Activated CD8-positive, alpha-beta T cell treated with anti-CD3 and anti-CD28 coated beads, Interleukin-2, amount 10 ng/mL, durations not matched to agents 7 days and 5 days (primary cell): Measurements from ENCODE around the gene SPATS2L. TPM values are rescaled to one million over a fixed set of nuclear protein-coding genes. Genes with fewer than 3 reads are reported as not detected.
A peak's percentile ranks its signal among the peaks of the same experiment; 100 is the strongest.

Experiments
- ATAC-seq: fragments of 150-1000 bp; cut with Tn5 transposase; one replicate; pipeline ENCODE4 v1.10.0; 2021; ENCODE audit warnings: moderate library complexity
- CTCF ChIA-PET: fragments of 350-600 bp; sonication (Branson Sonifier 250); formaldehyde crosslinking; loops from one replicate; lab custom pipeline; 2021; ENCODE audit warnings: antibody characterized with exemption; lab: Charles Lee
- POLR2A ChIA-PET: fragments of 350-600 bp; sonication (Branson Sonifier 250); formaldehyde crosslinking; loops from one replicate; lab custom pipeline; 2021; ENCODE audit warnings: antibody characterized with exemption; lab: Charles Lee
- DNase-seq: peaks from one replicate; pipeline ENCODE4 v3.0.0-alpha.2; 2020
- H3K27ac Mint-ChIP-seq: one replicate; pipeline ENCODE4 v1.8.0; 2021; ENCODE audit warnings: mild to moderate bottlenecking, mixed read lengths
- H3K27me3 Mint-ChIP-seq: one replicate; pipeline ENCODE4 v1.8.0; 2021; ENCODE audit warnings: low read depth, mixed read lengths
- H3K36me3 Mint-ChIP-seq: one replicate; pipeline ENCODE4 v1.8.0; 2021; ENCODE audit warnings: low read depth, mixed read lengths
- H3K4me1 Mint-ChIP-seq: one replicate; pipeline ENCODE4 v1.8.0; 2021; ENCODE audit warnings: low read depth, mixed read lengths
- H3K4me3 Mint-ChIP-seq: one replicate; pipeline ENCODE4 v1.8.0; 2021; ENCODE audit warnings: mild to moderate bottlenecking, mixed read lengths
- H3K9me3 Mint-ChIP-seq: one replicate; pipeline ENCODE4 v1.8.0; 2022; ENCODE audit warnings: mixed read lengths; ENCODE audit not compliant: insufficient read depth
- total RNA-seq, 2 experiments: library from RNA; stranded (reverse); gene quantifications; one replicate each; pipeline ENCODE4 v1.2.3, GENCODE V29; 2021

SPATS2L gene
- total RNA-seq, 2 experiments from 2014 or later = 45.5 to 46.5 TPM

DNA sequence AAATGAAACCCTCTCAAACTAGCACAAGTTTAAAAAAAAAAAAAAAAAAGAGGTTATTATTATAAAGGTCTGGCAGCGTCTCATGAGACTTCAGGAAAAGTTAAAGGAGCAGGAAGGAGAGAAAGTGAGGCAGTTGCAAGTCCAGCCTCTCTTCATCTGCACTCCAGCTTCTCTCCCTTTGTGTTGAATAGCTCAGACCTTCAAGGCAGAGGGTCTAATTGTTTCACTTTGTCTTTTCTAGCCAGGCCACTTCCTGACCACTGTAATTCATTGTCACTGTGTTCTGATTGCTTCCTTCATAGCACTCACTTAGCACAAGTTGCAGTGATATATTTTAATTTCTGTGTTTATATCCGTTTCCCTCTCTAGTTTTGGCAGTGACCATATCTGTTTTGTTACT, 99.9 kb downstream of the SPATS2L start:
- Mint-ChIP-seq H3K27me3 (no peaks in the 10 kb centered on the region), H3K36me3 (peaks cover 26% of the 10 kb centered on the region), H3K27ac (peak overlapping the region; percentile 49), H3K4me3 (no peak overlapping the region), H3K9me3 (no peaks in the 10 kb centered on the region), H3K4me1 (peaks cover 43% of the 10 kb centered on the region)
- DNase-seq = no peak
- peak; percentile 40 for ATAC-seq
- CTCF ChIA-PET = interaction anchor here (1.2 to 2.0 kb wide), 6 partner anchors 10 to 100 kb away, joined by 3 to 7 read pairs (median 3); partner anchors contain the start of gene SPATS2L
- POLR2A ChIA-PET = interaction anchor here (1.0 kb wide), 1 partner anchor 52 kb away, joined by 5 read pairs; no protein-coding TSS in a partner anchor

- Mint-ChIP-seq H3K9me3 (no peaks in the 10 kb centered on the region), H3K4me3 (no peak overlapping the region), H3K4me1 (peaks cover 43% of the 10 kb centered on the region), H3K36me3 (peaks cover 33% of the 10 kb centered on the region), H3K27ac (peak overlapping the region; percentile 40), H3K27me3 (no peaks in the 10 kb centered on the region)
- CTCF ChIA-PET = interaction anchor here (1.0 to 1.4 kb wide), 2 partner anchors 25 to 32 kb away, joined by 3 read pairs; no protein-coding TSS in a partner anchor
- DNase-seq (no peak), ATAC-seq (no peak)
- POLR2A ChIA-PET = interaction anchor here (1.3 kb wide), 1 partner anchor 60 kb away, joined by 5 read pairs; no protein-coding TSS in a partner anchor
These were observed 102.2 kb downstream of the SPATS2L start for GRCh38 chr2:200408428-200409316.

- no peaks in the 10 kb centered on the region for H3K9me3 Mint-ChIP-seq
- DNase-seq = no peak
- H3K4me1 Mint-ChIP-seq = peaks cover 27% of the 10 kb centered on the region
- no peak overlapping the region for H3K27ac Mint-ChIP-seq
- POLR2A ChIA-PET = no interaction called here
- ATAC-seq = no peak
- CTCF ChIA-PET = no interaction called here
- H3K4me3 Mint-ChIP-seq = no peak overlapping the region
- peaks cover 25% of the 10 kb centered on the region for H3K36me3 Mint-ChIP-seq
- no peaks in the 10 kb centered on the region for H3K27me3 Mint-ChIP-seq
These were observed 105.3 kb downstream of the SPATS2L start for GRCh38 chr2:200411831-200412230.

- Mint-ChIP-seq H3K27me3 (no peaks in the 10 kb centered on the region), H3K4me1 (peaks cover 8% of the 10 kb centered on the region), H3K36me3 (peaks cover 27% of the 10 kb centered on the region), H3K4me3 (no peak overlapping the region), H3K9me3 (no peaks in the 10 kb centered on the region), H3K27ac (no peak overlapping the region)
- CTCF ChIA-PET = interaction anchor here (1.2 kb wide), 1 partner anchor 11 kb away, joined by 3 read pairs; no protein-coding TSS in a partner anchor
- DNase-seq (no peak), ATAC-seq (no peak)
- POLR2A ChIA-PET = no interaction called here
These were observed 107.9 kb downstream of the SPATS2L start for GRCh38 chr2:200414367-200414766.

- no peak overlapping the region for H3K4me3 Mint-ChIP-seq
- H3K27me3 Mint-ChIP-seq = no peaks in the 10 kb centered on the region
- ATAC-seq (no peak), DNase-seq (no peak)
- H3K27ac Mint-ChIP-seq = no peak overlapping the region
- no peaks in the 10 kb centered on the region for H3K9me3 Mint-ChIP-seq
- H3K36me3 Mint-ChIP-seq = peaks cover 32% of the 10 kb centered on the region
- peaks cover 3% of the 10 kb centered on the region for H3K4me1 Mint-ChIP-seq
- ChIA-PET CTCF (interaction anchor here (0.7 to 1.2 kb wide), 2 partner anchors 12 to 232 kb away, joined by 3 read pairs; no protein-coding TSS in a partner anchor), POLR2A (no interaction called here)
These were observed 109.0 kb downstream of the SPATS2L start for GRCh38 chr2:200415455-200415854.

DNA sequence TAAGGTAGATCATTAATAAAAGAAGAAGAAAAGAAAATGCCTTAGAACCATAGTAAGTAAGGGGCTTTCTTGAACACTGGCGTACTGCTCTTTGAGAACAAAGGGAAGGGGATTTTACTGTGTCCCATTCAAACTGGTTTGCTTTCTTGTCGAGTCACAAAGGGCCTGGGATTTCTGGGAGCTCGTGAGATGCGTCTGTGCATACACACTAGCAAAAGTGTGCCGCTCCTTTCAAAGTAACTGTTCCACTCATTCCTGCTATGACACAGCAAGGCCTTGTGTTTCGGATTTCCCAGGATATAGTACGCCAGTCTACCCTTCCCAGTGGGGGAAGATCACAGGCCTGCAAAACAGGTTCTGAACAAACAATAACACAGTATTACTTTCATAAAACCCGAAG, 110.4 kb downstream of the SPATS2L start:
- no peak for DNase-seq
- peaks cover 41% of the 10 kb centered on the region for H3K36me3 Mint-ChIP-seq
- ATAC-seq = no peak
- H3K9me3 Mint-ChIP-seq = no peaks in the 10 kb centered on the region
- CTCF ChIA-PET = interaction anchor here (0.7 to 1.0 kb wide), 2 partner anchors 11 to 94 kb away, joined by 3 read pairs; no protein-coding TSS in a partner anchor
- H3K4me3 Mint-ChIP-seq = no peak overlapping the region
- no peaks in the 10 kb centered on the region for H3K27me3 Mint-ChIP-seq
- POLR2A ChIA-PET = no interaction called here
- no peaks in the 10 kb centered on the region for H3K4me1 Mint-ChIP-seq
- H3K27ac Mint-ChIP-seq = no peak overlapping the region

GRCh38 chr2:200417366-200417765, 110.9 kb downstream of the SPATS2L start:
- no peaks in the 10 kb centered on the region for H3K27me3 Mint-ChIP-seq
- no peak for DNase-seq
- ChIA-PET CTCF (interaction anchor here (0.7 to 2.7 kb wide), 2 partner anchors 11 to 95 kb away, joined by 3 to 7 read pairs; no protein-coding TSS in a partner anchor), POLR2A (interaction anchor here (1.2 kb wide), 1 partner anchor 51 kb away, joined by 4 read pairs; no protein-coding TSS in a partner anchor)
- no peaks in the 10 kb centered on the region for H3K4me1 Mint-ChIP-seq
- H3K27ac Mint-ChIP-seq = no peak overlapping the region
- H3K4me3 Mint-ChIP-seq = no peak overlapping the region
- H3K9me3 Mint-ChIP-seq = no peaks in the 10 kb centered on the region
- peaks cover 36% of the 10 kb centered on the region for H3K36me3 Mint-ChIP-seq
- ATAC-seq = no peak

- H3K4me3 Mint-ChIP-seq = no peak overlapping the region
- no peak for ATAC-seq
- no peaks in the 10 kb centered on the region for H3K9me3 Mint-ChIP-seq
- DNase-seq = no peak
- H3K36me3 Mint-ChIP-seq = peaks cover 38% of the 10 kb centered on the region
- CTCF ChIA-PET = interaction anchor here (0.9 to 2.7 kb wide), 2 partner anchors 12 to 14 kb away, joined by 3 to 7 read pairs; no protein-coding TSS in a partner anchor
- POLR2A ChIA-PET = interaction anchor here (1.2 kb wide), 1 partner anchor 50 kb away, joined by 4 read pairs; no protein-coding TSS in a partner anchor
- no peak overlapping the region for H3K27ac Mint-ChIP-seq
- no peaks in the 10 kb centered on the region for H3K4me1 Mint-ChIP-seq
- H3K27me3 Mint-ChIP-seq = no peaks in the 10 kb centered on the region
These were observed 111.9 kb downstream of the SPATS2L start for GRCh38 chr2:200418399-200418798.

GRCh38 chr2:200419325-200419724, 112.8 kb downstream of the SPATS2L start:
- no peak overlapping the region for H3K27ac Mint-ChIP-seq
- CTCF ChIA-PET = interaction anchor here (2.7 kb wide), 1 partner anchor 13 kb away, joined by 7 read pairs; no protein-coding TSS in a partner anchor
- no peak overlapping the region for H3K4me3 Mint-ChIP-seq
- H3K4me1 Mint-ChIP-seq = no peaks in the 10 kb centered on the region
- peaks cover 37% of the 10 kb centered on the region for H3K36me3 Mint-ChIP-seq
- no peak for DNase-seq
- POLR2A ChIA-PET = no interaction called here
- no peaks in the 10 kb centered on the region for H3K27me3 Mint-ChIP-seq
- no peaks in the 10 kb centered on the region for H3K9me3 Mint-ChIP-seq
- no peak for ATAC-seq

GRCh38 chr2:200421270-200421669, 114.8 kb downstream of the SPATS2L start:
- Mint-ChIP-seq H3K27ac (no peak overlapping the region), H3K4me1 (no peaks in the 10 kb centered on the region), H3K27me3 (no peaks in the 10 kb centered on the region), H3K9me3 (no peaks in the 10 kb centered on the region), H3K4me3 (no peak overlapping the region), H3K36me3 (peaks cover 37% of the 10 kb centered on the region)
- ATAC-seq = no peak
- DNase-seq = no peak
- CTCF ChIA-PET = no interaction called here
- POLR2A ChIA-PET = no interaction called here

DNA sequence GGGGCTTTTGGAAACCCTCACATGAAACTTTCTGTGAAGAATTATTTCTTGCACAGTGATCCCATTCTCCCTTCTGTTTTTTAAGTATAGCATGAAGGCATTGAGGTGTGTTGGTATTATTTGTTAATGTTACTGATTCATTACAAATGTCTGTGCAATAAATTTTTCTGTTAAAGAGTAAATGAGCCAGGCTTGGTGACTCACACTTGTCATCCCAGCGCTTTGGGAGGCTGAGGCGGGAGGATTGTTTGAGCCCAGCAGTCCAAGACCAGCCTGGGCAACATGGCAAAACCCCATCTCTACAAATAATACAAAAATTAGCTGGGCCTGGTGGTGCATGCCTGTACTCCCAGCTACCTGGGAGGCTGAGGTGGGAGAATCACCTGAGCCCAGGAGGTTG, 115.6 kb downstream of the SPATS2L start:
- CTCF ChIA-PET = no interaction called here
- no peak overlapping the region for H3K27ac Mint-ChIP-seq
- H3K36me3 Mint-ChIP-seq = peaks cover 34% of the 10 kb centered on the region
- H3K9me3 Mint-ChIP-seq = no peaks in the 10 kb centered on the region
- peaks cover 7% of the 10 kb centered on the region for H3K4me1 Mint-ChIP-seq
- no peaks in the 10 kb centered on the region for H3K27me3 Mint-ChIP-seq
- no peak for DNase-seq
- POLR2A ChIA-PET = no interaction called here
- ATAC-seq = no peak
- H3K4me3 Mint-ChIP-seq = no peak overlapping the region
